Transverse colon (tissue), 4 donors: Measurements from ENCODE around the gene CDC25B. TPM values are rescaled to one million over a fixed set of nuclear protein-coding genes. Genes with fewer than 3 reads are reported as not detected.

Source experiments
- total RNA-seq, 4 donors: library from RNA; depleted of rRNA; stranded (reverse); fragments of >200 nt; gene quantifications; one replicate each; pipeline ENCODE4 v1.1.0, GENCODE V29; 2016

The CDC25B gene
- total RNA-seq, 4 donors from 2014 or later = 14.1 to 89.4 (median 39.5) TPM

Other genes with a start within 250 kb of the CDC25B start
- not detected for gene GFRA4, start 132.9 kb upstream of the CDC25B start, total RNA-seq
- 100 to 1,000 TPM in 1 of 4 donors, 10 to 100 TPM in 3; 15.0 to 150 (median 44.6) TPM for gene ADAM33, start 114.3 kb upstream of the CDC25B start, total RNA-seq
- 10 to 100 TPM in 1 of 4 donors, 1 to 10 TPM in 3; 2.2 to 17.6 (median 7.9) TPM for gene SIGLEC1, start 83.7 kb upstream of the CDC25B start, total RNA-seq
- 1 to 10 TPM in 3 of 4 donors, under 1 TPM in 1; 0.75 to 4.1 (median 2.7) TPM for gene HSPA12B, start 63.6 kb upstream of the CDC25B start, total RNA-seq
- 10 to 100 TPM in 3 of 4 donors, 1 to 10 TPM in 1; 3.0 to 19.9 (median 16.3) TPM for gene ADISSP, start 28.6 kb upstream of the CDC25B start, total RNA-seq
- gene SPEF1, start 14.9 kb upstream of the CDC25B start, total RNA-seq = under 1 TPM in 1 of 4 donors, not detected in 3; 0.14 TPM
- gene CENPB, start 9.6 kb upstream of the CDC25B start, total RNA-seq = 10 to 100 TPM; 66.6 to 83.1 (median 72.8) TPM
- gene AP5S1, start 24.2 kb downstream of the CDC25B start, total RNA-seq = 10 to 100 TPM in 3 of 4 donors, 1 to 10 TPM in 1; 9.1 to 38.5 (median 17.0) TPM
- 100 to 1,000 TPM in 1 of 4 donors, 10 to 100 TPM in 3; 70.3 to 104 (median 81.8) TPM for gene MAVS, start 50.5 kb downstream of the CDC25B start, total RNA-seq
- 10 to 100 TPM; 22.9 to 48.7 (median 38.2) TPM for gene PANK2, start 93.1 kb downstream of the CDC25B start, total RNA-seq
- gene RNF24, start 219.2 kb downstream of the CDC25B start, total RNA-seq = 1 to 10 TPM; 3.4 to 4.9 (median 3.9) TPM